ENCODE measurements around the gene NDST3. TPM values are rescaled to one million over a fixed set of nuclear protein-coding genes. Genes with fewer than 3 reads are reported as not detected.

The NDST3 gene
- polyA plus RNA-seq (ENCODE audit: insufficient read length in 10 of 10), result 1 to 10 TPM in 1 of 10 donors, under 1 TPM in 6, not detected in 3; 0.07 to 1.0 (median 0.12) TPM
- long read RNA-seq, donor 1, partial matches to known transcripts, result 0 of 1 reads
- long read RNA-seq, donor 1, other reads (novel, unspliced or antisense), result 0 of 1 reads
- long read RNA-seq, donor 2, result 0 reads
- long read RNA-seq, donor 3, result 0 reads
- long read RNA-seq, donor 4, result 0 reads
- long read RNA-seq, donor 5, result 0 reads
- long read RNA-seq, donor 6, result 0 reads
- long read RNA-seq, donor 7, result 0 reads
- long read RNA-seq, donor 8, result 0 reads
- long read RNA-seq, donor 9, result 0 reads

GRCh38 chr4:118034053-118034785 is at the start of gene NDST3:
Gene NDST3, plus strand, starts transcription at chr4:118034486. Its CDS starts 19,425 bp downstream, at chr4:118053911.
- DNase-seq, result peak; percentile 36 to 66 (median 41)

DNA sequence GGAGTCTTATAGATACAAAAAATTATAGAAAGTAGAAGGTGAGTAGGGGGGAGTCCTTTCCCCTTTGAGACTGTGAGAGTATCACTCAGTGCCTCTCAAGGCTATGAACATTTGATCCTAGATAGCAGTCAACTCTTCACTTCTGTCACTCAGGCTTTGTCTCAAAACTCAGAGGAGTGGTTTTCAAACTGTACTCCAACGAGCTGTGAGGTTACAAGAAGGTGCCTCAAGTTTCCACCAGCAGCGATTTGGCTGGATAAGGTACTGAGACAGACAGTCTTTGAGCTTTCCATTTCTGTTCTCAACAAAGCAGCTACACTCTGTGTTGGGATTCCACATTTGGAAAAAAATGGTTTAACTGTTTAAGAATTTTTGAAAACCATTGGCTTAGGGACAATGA is 48.0 kb upstream of the NDST3 start:
- no peak for DNase-seq

- DNase-seq, result no peak
These were observed 46.8 kb upstream of the NDST3 start for GRCh38 chr4:117987464-117987863.

DNA sequence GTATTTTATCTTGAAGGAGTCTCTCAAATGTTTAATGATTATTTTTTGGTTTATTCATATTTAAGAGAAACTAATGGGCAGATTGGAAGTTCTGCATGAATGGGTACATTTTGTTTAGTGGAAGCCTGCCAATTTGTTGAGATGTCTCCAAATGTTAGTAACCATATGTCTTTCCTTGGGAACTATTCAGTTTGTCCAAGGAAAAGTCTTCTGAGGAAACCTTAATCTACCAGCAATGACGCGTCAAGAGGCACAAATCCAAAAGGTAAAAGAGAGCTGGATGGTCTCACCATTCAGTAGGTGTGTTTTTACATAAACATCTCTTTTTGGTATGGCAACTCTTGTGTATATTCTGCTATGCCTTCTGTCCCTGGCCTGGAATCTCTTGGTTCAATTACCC is 37.4 kb upstream of the NDST3 start:
- DNase-seq, result no peak

DNA sequence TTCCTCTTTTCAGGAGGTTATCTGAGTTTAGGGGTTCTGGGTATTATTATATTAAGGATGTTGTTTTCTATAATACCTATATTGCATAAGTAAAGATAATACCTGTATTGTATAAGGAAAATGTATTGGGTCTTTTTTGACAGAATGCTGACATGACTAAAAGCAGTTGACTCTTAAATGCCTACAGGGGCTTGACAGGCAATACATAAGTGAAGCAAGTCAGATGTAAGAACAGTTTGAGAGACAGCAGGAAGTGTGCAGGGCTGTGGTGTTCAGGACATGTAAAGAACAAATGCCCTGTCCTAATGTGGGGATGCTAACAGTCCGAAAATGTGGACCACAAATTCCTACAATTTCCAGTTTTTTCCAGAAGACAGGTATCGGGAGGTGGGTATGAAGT is 30.2 kb upstream of the NDST3 start:
- DNase-seq, result no peak

GRCh38 chr4:118005883-118006282 is 28.4 kb upstream of the NDST3 start:
- DNase-seq, result peak in 1 of 3 donors; percentile 5

DNA sequence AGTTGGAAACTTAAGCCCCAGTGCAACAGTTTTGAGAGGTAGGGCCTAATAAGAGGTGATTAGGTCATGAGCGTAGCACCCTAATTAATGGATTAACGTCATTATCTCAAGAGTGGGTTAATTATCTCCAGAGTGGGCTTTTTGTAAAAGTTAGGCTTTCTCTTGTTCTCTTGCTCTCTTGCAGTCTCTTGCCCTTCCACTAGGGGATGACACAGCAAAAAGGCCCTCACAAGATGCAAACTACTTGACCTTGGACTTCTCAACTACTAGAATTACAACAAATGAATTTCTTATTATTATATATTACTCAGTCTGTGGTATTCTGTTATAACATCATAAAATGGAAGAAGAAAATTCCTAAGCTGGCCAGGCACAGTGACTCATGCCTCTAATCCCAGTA is 22.1 kb upstream of the NDST3 start:
- DNase-seq, result no peak

GRCh38 chr4:118014831-118015230 is 19.5 kb upstream of the NDST3 start:
- DNase-seq, result no peak

DNA sequence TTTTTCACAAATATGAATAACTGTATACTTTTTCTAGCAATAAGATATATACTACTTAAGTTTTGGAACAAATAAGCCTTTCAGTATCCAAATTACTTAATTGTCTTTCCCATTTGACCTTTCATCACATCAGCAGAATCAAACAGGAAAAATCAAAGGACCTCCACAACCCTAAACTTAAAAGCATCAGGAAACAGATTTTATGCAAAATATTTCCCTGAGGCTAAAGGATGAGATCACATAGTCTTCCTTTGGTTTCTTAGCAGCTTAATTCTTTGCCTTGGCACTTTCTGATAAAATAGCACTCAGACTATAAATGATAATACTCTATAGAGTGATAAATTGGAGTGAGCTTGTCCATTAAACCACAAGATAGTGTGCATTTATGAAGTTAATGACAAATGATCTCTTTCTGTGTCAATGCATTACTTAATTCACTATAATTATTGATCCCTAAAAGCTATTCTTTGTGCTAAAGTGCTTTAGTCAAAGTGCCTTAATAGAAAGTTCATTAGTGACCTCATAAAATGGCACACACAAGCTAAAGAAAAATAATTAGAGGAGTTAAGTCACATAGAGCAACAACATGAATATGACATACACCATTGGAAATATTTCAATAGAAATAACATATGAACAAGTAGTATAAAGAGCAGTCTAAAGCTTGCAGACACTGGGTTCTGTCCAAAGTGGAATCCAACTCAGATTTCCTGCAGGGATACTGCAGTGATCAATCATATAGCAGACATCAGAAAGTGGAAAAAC is 15.7 kb upstream of the NDST3 start:
- no peak for DNase-seq

GRCh38 chr4:118026806-118027205 is 7.5 kb upstream of the NDST3 start:
- DNase-seq, result no peak

- no peak for DNase-seq
These were observed 5.1 kb upstream of the NDST3 start for GRCh38 chr4:118029224-118029623.

GRCh38 chr4:118032691-118033090 is 1.6 kb upstream of the NDST3 start:
- peak in 1 of 3 donors; percentile 10 for DNase-seq

GRCh38 chr4:118033148-118034052 is 886 bp upstream of the NDST3 start:
- peak; percentile 20 to 65 (median 27) for DNase-seq

DNA sequence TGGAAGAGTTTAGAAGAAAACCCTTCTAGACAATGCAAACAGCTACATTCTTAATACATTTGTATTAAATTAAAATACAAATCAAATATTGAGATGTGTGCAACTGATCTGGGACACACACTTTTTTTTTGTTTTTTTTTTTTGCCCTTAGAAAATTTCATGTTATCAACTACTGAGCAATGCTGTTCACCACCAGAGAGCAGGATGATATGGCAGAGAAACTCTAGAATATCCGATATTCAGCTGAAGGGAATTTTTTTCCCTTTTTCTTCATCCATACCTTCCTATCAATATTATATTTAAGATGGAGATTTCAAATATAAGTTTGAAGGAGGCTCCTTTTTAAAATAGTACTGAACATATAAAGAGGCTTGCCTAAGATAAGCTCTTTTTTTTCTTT is 1.0 kb downstream of the NDST3 start:
- DNase-seq, result no peak

DNA sequence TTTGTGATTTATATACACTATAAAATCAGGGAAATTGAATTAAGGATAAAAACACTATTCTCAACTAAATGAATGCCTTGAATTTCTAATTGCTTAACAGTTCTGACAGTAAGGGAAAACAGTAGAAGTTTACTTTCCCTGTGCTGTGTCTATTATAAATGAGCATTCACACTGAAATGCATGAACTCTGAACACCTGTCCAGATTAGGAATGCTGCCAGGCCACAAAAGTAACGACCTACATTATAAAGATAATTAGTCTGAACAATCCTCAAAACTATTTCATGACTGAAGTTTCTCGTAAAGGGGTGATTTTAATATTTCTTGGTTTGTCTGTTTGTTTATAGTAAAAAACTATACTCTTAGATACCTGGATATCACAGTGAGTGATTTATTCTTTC is 2.0 kb downstream of the NDST3 start:
- no peak for DNase-seq

DNA sequence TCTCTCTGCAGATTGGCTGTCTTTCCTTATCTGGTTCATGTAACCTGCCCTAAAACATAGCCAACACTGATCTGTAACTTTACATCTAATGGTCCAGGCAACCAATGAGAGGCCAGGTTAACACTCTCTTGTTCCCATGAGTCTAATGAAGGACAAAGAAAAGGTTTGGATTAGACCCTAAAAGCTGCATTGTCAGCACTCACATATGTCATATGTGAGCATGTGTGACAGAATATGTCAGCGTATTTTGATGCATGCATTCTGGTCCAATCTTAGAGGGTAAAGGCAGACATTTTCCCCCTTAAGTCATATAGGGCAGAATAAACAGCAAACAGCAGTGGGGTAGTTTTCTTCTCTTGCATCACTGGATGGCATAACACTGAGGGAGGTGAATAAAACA is 3.7 kb downstream of the NDST3 start:
- DNase-seq, result no peak

- DNase-seq, result no peak
These were observed 12.0 kb downstream of the NDST3 start for GRCh38 chr4:118046323-118046722.

- DNase-seq, result no peak
These were observed 12.8 kb downstream of the NDST3 start for GRCh38 chr4:118047043-118047442.

- DNase-seq, result no peak
These were observed 24.7 kb downstream of the NDST3 start for GRCh38 chr4:118058955-118059354.

GRCh38 chr4:118059397-118059796 is 25.1 kb downstream of the NDST3 start:
- DNase-seq, result no peak

DNA sequence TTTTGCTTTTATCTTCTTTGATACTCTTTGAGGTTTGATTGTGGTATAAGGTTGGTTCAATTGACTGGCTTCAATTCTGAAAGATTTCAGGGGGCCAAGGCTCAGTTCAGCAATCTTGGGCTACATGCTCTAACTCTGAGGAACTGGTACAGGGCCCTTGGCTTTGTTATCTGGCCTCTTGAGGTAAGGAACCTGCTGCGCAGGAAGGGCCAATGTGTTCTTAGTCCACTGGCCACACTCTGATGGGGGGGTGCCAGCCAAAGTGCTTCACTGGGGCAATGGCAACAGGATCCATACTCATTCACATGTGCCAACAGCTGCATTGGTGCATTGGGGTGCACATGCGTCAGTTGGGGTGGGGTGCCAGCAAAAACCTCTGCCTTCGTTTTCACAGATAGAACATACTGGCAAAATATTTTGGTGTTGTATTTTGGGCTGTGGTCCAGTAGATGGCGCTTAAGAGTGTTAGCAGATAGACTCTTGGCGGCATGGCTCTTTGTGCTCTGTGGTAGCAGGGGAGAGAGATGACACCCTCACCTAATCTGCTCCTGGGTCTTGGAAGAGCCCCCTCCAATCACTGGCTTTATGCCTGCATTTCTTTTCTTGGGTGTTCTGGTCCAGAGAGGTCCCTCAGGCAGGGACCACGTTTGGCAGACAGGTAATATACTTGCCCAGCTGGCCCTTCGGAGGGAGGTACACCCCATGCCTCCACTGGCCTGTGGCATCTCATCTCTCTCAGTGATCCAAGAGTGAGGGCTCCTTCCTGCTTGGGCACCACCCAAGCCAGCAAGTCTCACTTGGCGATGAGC is 42.9 kb downstream of the NDST3 start:
- no peak for DNase-seq

Measured in muscle of back (tissue), 13 donors.